Panc1 (cell line): ENCODE data around the gene AKAP13. TPM values are rescaled to one million over a fixed set of nuclear protein-coding genes. Genes with fewer than 3 reads are reported as not detected.

ENCODE experiments used
- ATAC-seq: fragments of 200-7000 bp; cut with Tn5 transposase; 2 replicates; pipeline ENCODE4 v1.9.1; 2020; ENCODE audit warnings: mild to moderate bottlenecking, moderate library complexity
- BruUV-seq: library from RNA; stranded (reverse); fragments of 400-500 nt; replicated peaks from 2 replicates; lab custom pipeline; 2021; lab: Mats Ljungman, UMichigan
- CTCF ChIA-PET: fragments of 300-600 bp; sonication (Branson Sonifier 250); formaldehyde crosslinking; loops from one replicate; lab custom pipeline; 2022; ENCODE audit warnings: antibody characterized with exemption; lab: Charles Lee
- POLR2A ChIA-PET: fragments of 300-600 bp; sonication (Branson Sonifier 250); formaldehyde crosslinking; loops from one replicate; lab custom pipeline; 2022; ENCODE audit warnings: antibody characterized with exemption; lab: Charles Lee
- DNase-seq: peaks from one replicate; pipeline ENCODE4 v3.0.0-alpha.2; 2010; ENCODE audit warnings: low read depth, low spot score
- H3K27ac ChIP-seq: 2 replicates; pipeline ENCODE4 v1.5.1; 2011; ENCODE audit warnings: mild to moderate bottlenecking, low read length, inconsistent platforms
- H3K27me3 ChIP-seq: fragments of 200-500 bp; sonication (Bioruptor generic); 2 replicates; pipeline ENCODE4 v1.6.0; 2014; ENCODE audit warnings: low read length, inconsistent platforms; ENCODE audit not compliant: control insufficient read depth, insufficient read depth
- H3K36me3 ChIP-seq: fragments of 200-500 bp; sonication (Bioruptor generic); 2 replicates; pipeline ENCODE4 v1.5.1; 2014; ENCODE audit warnings: inconsistent platforms, mild to moderate bottlenecking, low read length, moderate library complexity; ENCODE audit not compliant: control insufficient read depth, insufficient read depth
- H3K4me1 ChIP-seq: 2 replicates; pipeline ENCODE4 v1.5.1; 2011; ENCODE audit warnings: inconsistent platforms, mild to moderate bottlenecking, low read length, moderate library complexity; ENCODE audit not compliant: control insufficient read depth, insufficient read depth
- H3K4me3 ChIP-seq, 2 experiments: 2 replicates each; pipeline ENCODE4 v1.5.1; 2011 to 2012; ENCODE audit warnings: low read depth in 2 of 2, low read length in 2 of 2, mild to moderate bottlenecking in 2 of 2, inconsistent platforms in 1 of 2, moderate library complexity in 1 of 2
- H3K9me3 ChIP-seq: fragments of 200-500 bp; sonication (Bioruptor generic); 2 replicates; pipeline ENCODE4 v1.5.1; 2014; ENCODE audit warnings: low read depth, mild to moderate bottlenecking, inconsistent platforms, low read length, moderate library complexity; ENCODE audit not compliant: control insufficient read depth, insufficient read depth
- POLR2AphosphoS5 ChIP-seq: IDR thresholded peaks from 2 replicates; pipeline ENCODE4 v1.6.1; 2012; ENCODE audit warnings: mild to moderate bottlenecking, low read depth, low read length, moderate library complexity
- SIN3A ChIP-seq: IDR thresholded peaks from 2 replicates; pipeline ENCODE4 v1.6.1; 2012; ENCODE audit warnings: low read depth, mild to moderate bottlenecking, low read length, moderate library complexity, borderline replicate concordance; ENCODE audit not compliant: insufficient read depth
- TCF7L2 ChIP-seq: IDR thresholded peaks from 2 replicates; pipeline ENCODE4 v1.6.1; 2011; ENCODE audit warnings: mild to moderate bottlenecking, low read depth, low read length, inconsistent platforms
- in situ Hi-C: cut with HindIII; loops from 2 replicates; pipeline ENCODE4 v1.10.0; 2016; ENCODE audit warnings: low sequenced_read_pairs, low pct_unique_long_range_greater_than_20kb
- intact Hi-C: fragments of 100-400 bp; cut with micrococcal nuclease; formaldehyde crosslinking; loops from one replicate; pipeline ENCODE4 v1.10.0; 2022; ENCODE audit not compliant: unreplicated experiment
- total RNA-seq: library from RNA; stranded (reverse); gene quantifications from one replicate; pipeline ENCODE4 v1.2.1, GENCODE V29; 2021; ENCODE audit not compliant: unreplicated experiment
- TF ChIP-seq, protein P1 (sequence below): fragments of 450-650 bp; IDR thresholded peaks from 2 replicates; pipeline ENCODE4 v1.5.1; 2017; ENCODE audit warnings: mild to moderate bottlenecking
- TF ChIP-seq, protein P2 (sequence below), 2 experiments: IDR thresholded peaks; 2 replicates each; pipeline ENCODE4 v1.6.1; 2011 to 2012; ENCODE audit warnings: low read depth in 2 of 2, control low read depth in 1 of 2, low read length in 1 of 2, mild to moderate bottlenecking in 1 of 2, moderate library complexity in 1 of 2; ENCODE audit not compliant: insufficient read depth in 1 of 2

The AKAP13 gene
- total RNA-seq, 1 experiment from 2014 or later, result 94.2 TPM

DNA sequence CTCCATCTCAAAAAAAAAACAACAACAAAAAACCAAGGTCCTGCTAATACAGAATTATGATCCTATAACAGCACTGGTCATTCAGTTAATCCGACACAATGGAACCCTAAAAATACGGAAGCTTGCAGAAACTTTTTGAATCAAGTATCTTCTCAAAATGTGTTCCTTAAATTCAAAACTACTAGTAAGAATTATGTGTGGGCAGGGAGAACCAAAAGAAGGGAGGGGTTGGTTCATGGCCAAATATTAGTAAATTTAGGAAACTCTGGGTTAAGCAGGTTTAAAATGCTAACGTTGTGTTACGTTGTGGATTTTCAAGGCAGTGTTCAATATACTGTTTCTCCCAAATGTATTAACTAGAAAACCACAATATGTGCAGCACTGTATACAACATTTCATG is 298.8 kb downstream of the AKAP13 start:
- H3K36me3 ChIP-seq, result peaks cover 7% of the 10 kb centered on the region
- no peak overlapping the region for H3K27ac ChIP-seq
- H3K4me3 ChIP-seq, result no peak overlapping the region
- ChIA-PET POLR2A (no interaction called here), CTCF (no interaction called here)
- TF ChIP-seq TCF7L2, result no peak
- no peak for TF ChIP-seq SIN3A
- no peak for TF ChIP-seq POLR2AphosphoS5
- TF ChIP-seq, protein P1, sequence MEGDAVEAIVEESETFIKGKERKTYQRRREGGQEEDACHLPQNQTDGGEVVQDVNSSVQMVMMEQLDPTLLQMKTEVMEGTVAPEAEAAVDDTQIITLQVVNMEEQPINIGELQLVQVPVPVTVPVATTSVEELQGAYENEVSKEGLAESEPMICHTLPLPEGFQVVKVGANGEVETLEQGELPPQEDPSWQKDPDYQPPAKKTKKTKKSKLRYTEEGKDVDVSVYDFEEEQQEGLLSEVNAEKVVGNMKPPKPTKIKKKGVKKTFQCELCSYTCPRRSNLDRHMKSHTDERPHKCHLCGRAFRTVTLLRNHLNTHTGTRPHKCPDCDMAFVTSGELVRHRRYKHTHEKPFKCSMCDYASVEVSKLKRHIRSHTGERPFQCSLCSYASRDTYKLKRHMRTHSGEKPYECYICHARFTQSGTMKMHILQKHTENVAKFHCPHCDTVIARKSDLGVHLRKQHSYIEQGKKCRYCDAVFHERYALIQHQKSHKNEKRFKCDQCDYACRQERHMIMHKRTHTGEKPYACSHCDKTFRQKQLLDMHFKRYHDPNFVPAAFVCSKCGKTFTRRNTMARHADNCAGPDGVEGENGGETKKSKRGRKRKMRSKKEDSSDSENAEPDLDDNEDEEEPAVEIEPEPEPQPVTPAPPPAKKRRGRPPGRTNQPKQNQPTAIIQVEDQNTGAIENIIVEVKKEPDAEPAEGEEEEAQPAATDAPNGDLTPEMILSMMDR, result no peak
- TF ChIP-seq, protein P2, sequence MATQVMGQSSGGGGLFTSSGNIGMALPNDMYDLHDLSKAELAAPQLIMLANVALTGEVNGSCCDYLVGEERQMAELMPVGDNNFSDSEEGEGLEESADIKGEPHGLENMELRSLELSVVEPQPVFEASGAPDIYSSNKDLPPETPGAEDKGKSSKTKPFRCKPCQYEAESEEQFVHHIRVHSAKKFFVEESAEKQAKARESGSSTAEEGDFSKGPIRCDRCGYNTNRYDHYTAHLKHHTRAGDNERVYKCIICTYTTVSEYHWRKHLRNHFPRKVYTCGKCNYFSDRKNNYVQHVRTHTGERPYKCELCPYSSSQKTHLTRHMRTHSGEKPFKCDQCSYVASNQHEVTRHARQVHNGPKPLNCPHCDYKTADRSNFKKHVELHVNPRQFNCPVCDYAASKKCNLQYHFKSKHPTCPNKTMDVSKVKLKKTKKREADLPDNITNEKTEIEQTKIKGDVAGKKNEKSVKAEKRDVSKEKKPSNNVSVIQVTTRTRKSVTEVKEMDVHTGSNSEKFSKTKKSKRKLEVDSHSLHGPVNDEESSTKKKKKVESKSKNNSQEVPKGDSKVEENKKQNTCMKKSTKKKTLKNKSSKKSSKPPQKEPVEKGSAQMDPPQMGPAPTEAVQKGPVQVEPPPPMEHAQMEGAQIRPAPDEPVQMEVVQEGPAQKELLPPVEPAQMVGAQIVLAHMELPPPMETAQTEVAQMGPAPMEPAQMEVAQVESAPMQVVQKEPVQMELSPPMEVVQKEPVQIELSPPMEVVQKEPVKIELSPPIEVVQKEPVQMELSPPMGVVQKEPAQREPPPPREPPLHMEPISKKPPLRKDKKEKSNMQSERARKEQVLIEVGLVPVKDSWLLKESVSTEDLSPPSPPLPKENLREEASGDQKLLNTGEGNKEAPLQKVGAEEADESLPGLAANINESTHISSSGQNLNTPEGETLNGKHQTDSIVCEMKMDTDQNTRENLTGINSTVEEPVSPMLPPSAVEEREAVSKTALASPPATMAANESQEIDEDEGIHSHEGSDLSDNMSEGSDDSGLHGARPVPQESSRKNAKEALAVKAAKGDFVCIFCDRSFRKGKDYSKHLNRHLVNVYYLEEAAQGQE (IDR thresholded peaks at IDR 0.05; ENCODE audit: insufficient read depth in 1 of 2, low read depth in 2 of 2, low read length in 1 of 2), result no peak
- H3K9me3 ChIP-seq, result no peaks in the 10 kb centered on the region
- no peaks in the 10 kb centered on the region for H3K27me3 ChIP-seq
- in situ Hi-C loops (no loop called here), intact Hi-C loops (no loop called here)
- ATAC-seq (no peak), DNase-seq (no peak)
- no peaks in the 10 kb centered on the region for H3K4me1 ChIP-seq
- no TSS peak for BruUV-seq

DNA sequence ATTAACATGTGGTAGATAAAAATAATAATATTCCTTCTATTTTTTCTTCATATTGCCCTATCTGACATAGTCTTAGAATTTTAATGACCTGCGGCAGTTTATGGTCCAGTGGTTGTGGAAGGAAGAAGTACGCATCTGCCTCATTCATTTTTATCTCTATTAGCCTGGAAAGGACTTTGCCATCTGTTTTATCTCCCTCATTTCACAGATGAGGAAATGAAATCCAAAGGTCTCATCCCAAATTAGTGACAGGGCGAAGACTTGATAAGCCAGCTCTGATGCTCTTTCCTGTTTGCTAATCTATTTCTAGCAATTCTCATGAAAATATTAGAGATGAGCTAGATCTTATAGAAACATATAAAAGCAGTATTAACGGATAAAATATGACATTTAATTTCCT is 301.0 kb downstream of the AKAP13 start:
- no TSS peak for BruUV-seq
- ATAC-seq (no peak), DNase-seq (no peak)
- no peaks in the 10 kb centered on the region for H3K27me3 ChIP-seq
- no peaks in the 10 kb centered on the region for H3K4me1 ChIP-seq
- ChIA-PET CTCF (no interaction called here), POLR2A (no interaction called here)
- H3K36me3 ChIP-seq, result peaks cover 17% of the 10 kb centered on the region
- in situ Hi-C loops, result no loop called here
- no peak overlapping the region for H3K27ac ChIP-seq
- no peak overlapping the region for H3K4me3 ChIP-seq
- H3K9me3 ChIP-seq, result no peaks in the 10 kb centered on the region
- TF ChIP-seq SIN3A (no peak), POLR2AphosphoS5 (no peak), TCF7L2 (no peak)
- TF ChIP-seq, protein P2 (IDR thresholded peaks at IDR 0.05; ENCODE audit: insufficient read depth in 1 of 2, low read depth in 2 of 2, low read length in 1 of 2), result no peak
- TF ChIP-seq, protein P1, result no peak
- intact Hi-C loops, result no loop called here
